K562 (cell line): ENCODE results near the gene ADAT2. TPM values are rescaled to one million over a fixed set of nuclear protein-coding genes. Genes with fewer than 3 reads are reported as not detected.

Source experiments
- ATAC-seq: fragments of 200-7000 bp; cut with Tn5 transposase; 3 replicates; pipeline ENCODE4 v1.9.1; 2020; ENCODE audit warnings: moderate library complexity
- BruUV-seq: library from RNA; stranded (reverse); fragments of 400-500 nt; replicated peaks from 2 replicates; lab custom pipeline; 2021; lab: Mats Ljungman, UMichigan
- CTCF ChIA-PET: fragments of 300-600 bp; formaldehyde crosslinking; extraction: SDS; loops from one replicate; lab custom pipeline; 2021; ENCODE audit warnings: low intra/inter-chr PET ratio; lab: Yijun Ruan, JAX
- POLR2A ChIA-PET: fragments of 300-600, 350-650 bp; sonication (Branson Sonifier 250); formaldehyde crosslinking; extraction: SDS; loops from one replicate; lab custom pipeline; 2021; ENCODE audit warnings: antibody characterized with exemption, inconsistent platforms; lab: Yijun Ruan, JAX
- DNase-seq, 4 experiments: peaks; one replicate each; pipeline versions ENCODE4 v3.0.0 to v3.0.0-alpha.2; 2011 to 2018; ENCODE audit warnings: low spot score in 3 of 4, mixed read lengths in 3 of 4; ENCODE audit errors: extremely low read depth in 1 of 4
- FAIRE-seq: peaks from 2 replicates; lab custom pipeline; 2011; peaks lifted over from hg19 to GRCh38; lab: Jason Lieb, UNC
- H2AFZ ChIP-seq: 2 replicates; pipeline ENCODE4 v1.6.0; 2011; ENCODE audit warnings: low read depth, low read length, control low read depth, inconsistent platforms
- H3K27ac ChIP-seq: fragments of 200-600 bp; 3 replicates; pipeline ENCODE4 v1.8.0; 2011; ENCODE audit warnings: low read depth, mild to moderate bottlenecking, control low read depth, inconsistent platforms, low read length, moderate library complexity, mixed read lengths; ENCODE audit errors: extremely low read depth
- H3K27me3 ChIP-seq, 2 experiments: fragments of 300-600 bp in 1 of 2; 2 replicates in 1 of 2; 3 replicates in 1 of 2; pipeline versions ENCODE4 v1.6.0 to v1.8.0; 2011; ENCODE audit warnings: inconsistent platforms in 2 of 2, low read length in 2 of 2, mild to moderate bottlenecking in 1 of 2, mixed read lengths in 1 of 2, moderate library complexity in 1 of 2; ENCODE audit not compliant: control insufficient read depth in 2 of 2, insufficient read depth in 2 of 2
- H3K36me3 ChIP-seq: fragments of 300-600 bp; 3 replicates; pipeline ENCODE4 v1.8.0; 2011; ENCODE audit warnings: mild to moderate bottlenecking, low read length, inconsistent platforms; ENCODE audit not compliant: control insufficient read depth, insufficient read depth
- H3K4me1 ChIP-seq, 2 experiments: fragments of 200-600 bp in 1 of 2; replicated peaks in 1 of 2; 2 replicates in 1 of 2; 3 replicates in 1 of 2; pipeline versions ENCODE4 v1.5.1 to v1.8.0; 2011; ENCODE audit warnings: inconsistent platforms in 2 of 2, low read length in 2 of 2, mild to moderate bottlenecking in 1 of 2, mixed read lengths in 1 of 2, moderate library complexity in 1 of 2; ENCODE audit not compliant: control insufficient read depth in 2 of 2, insufficient read depth in 2 of 2
- H3K4me2 ChIP-seq: 2 replicates; pipeline ENCODE4 v1.6.1; 2011; ENCODE audit warnings: low read length, control low read depth, inconsistent platforms, mixed read lengths; ENCODE audit not compliant: insufficient read depth
- H3K4me3 ChIP-seq: fragments of 200-600 bp; sonication (generic), shearing (Covaris generic); 2 replicates; pipeline ENCODE4 v1.5.1; 2016; ENCODE audit warnings: control low read depth, inconsistent platforms
- H3K79me2 ChIP-seq: fragments of 200-600 bp; 3 replicates; pipeline ENCODE4 v1.8.0; 2011; ENCODE audit warnings: low read length, inconsistent platforms; ENCODE audit not compliant: control insufficient read depth, insufficient read depth
- H3K9ac ChIP-seq, 2 experiments: 2 replicates each; pipeline versions ENCODE4 v1.6.0 to v1.6.1; 2011; ENCODE audit warnings: low read depth in 2 of 2, low read length in 2 of 2, control low read depth in 1 of 2, inconsistent platforms in 1 of 2, mild to moderate bottlenecking in 1 of 2, mixed read lengths in 1 of 2; ENCODE audit not compliant: insufficient read depth in 1 of 2
- H3K9me1 ChIP-seq: one replicate; pipeline ENCODE4 v1.6.0; 2011; ENCODE audit warnings: inconsistent platforms, mild to moderate bottlenecking, low read length, moderate library complexity; ENCODE audit not compliant: control insufficient read depth, insufficient read depth
- H3K9me3 ChIP-seq: replicated peaks from 2 replicates; pipeline ENCODE4 v1.5.1; 2011; ENCODE audit warnings: low read depth, low read length, inconsistent platforms; ENCODE audit not compliant: control insufficient read depth, insufficient read depth
- H4K20me1 ChIP-seq: replicated peaks from 2 replicates; pipeline ENCODE4 v1.6.1; 2011; ENCODE audit warnings: low read length, inconsistent platforms, mixed read lengths; ENCODE audit not compliant: control insufficient read depth, insufficient read depth
- ADNP ChIP-seq: fragments of 200-800 bp; sonication (Bioruptor generic); IDR thresholded peaks from 2 replicates; pipeline ENCODE4 v1.6.1; 2016; ENCODE audit warnings: missing genetic modification characterization, missing compliant biosample characterization
- BDP1 ChIP-seq: IDR thresholded peaks from 3 replicates; pipeline ENCODE4 v1.6.1; 2011; ENCODE audit not compliant: insufficient read length, insufficient read depth
- CBX5 ChIP-seq: IDR thresholded peaks from 2 replicates; pipeline ENCODE4 v1.6.1; 2014; ENCODE audit warnings: low read depth, borderline replicate concordance
- EHMT2 ChIP-seq: fragments of 450-650 bp; IDR thresholded peaks from 2 replicates; pipeline ENCODE4 v1.6.1; 2018; ENCODE audit warnings: antibody characterized with exemption
- GATA2 ChIP-seq: sonication (generic); formaldehyde crosslinking; IDR thresholded peaks from 2 replicates; pipeline ENCODE4 v1.4.0; 2020; ENCODE audit warnings: mild to moderate bottlenecking, missing genetic modification reagents
- TAF1 ChIP-seq: IDR thresholded peaks from 2 replicates; pipeline ENCODE4 v1.6.1; 2011; ENCODE audit warnings: mild to moderate bottlenecking, low read length, moderate library complexity; ENCODE audit not compliant: insufficient read depth, control insufficient read depth, severe bottlenecking; ENCODE audit errors: extremely low read depth
- WHSC1 ChIP-seq: IDR thresholded peaks from one replicate; pipeline ENCODE4 v1.6.1; 2012; ENCODE audit warnings: low read length, control low read depth, inconsistent platforms
- ZNF253 ChIP-seq: fragments of 250-450 bp; sonication (Bioruptor Pico); conservative IDR thresholded peaks from 2 replicates; pipeline ENCODE4 v1.6.1; 2021; ENCODE audit warnings: mild to moderate bottlenecking
- WGBS: fragments of 100-300 bp; shearing (Covaris generic); methylation state at CpG from one replicate; pipeline ENCODE4 v1.1.6; 2016; ENCODE audit warnings: low coverage, mixed read lengths; ENCODE audit not compliant: insufficient coverage; ENCODE audit errors: missing lambda C conversion rate; 5-methylcytosine and 5-hydroxymethylcytosine counted together
- in situ Hi-C: fragments of 300-500 bp; cut with MboI; formaldehyde crosslinking; loops from 4 replicates; pipeline ENCODE4 v1.15.0; 2018; ENCODE audit warnings: inconsistent platforms, mixed read lengths
- intact Hi-C: fragments of 100-400 bp; cut with micrococcal nuclease; formaldehyde crosslinking; loops from 2 replicates; pipeline ENCODE4 v1.14.2; 2022
- polyA plus RNA-seq, 8 experiments: library from polyadenylated mRNA; depleted of rRNA in 4 of 8; stranded (reverse) in 5 of 8; unstranded in 3 of 8; fragments of >200 nt; fragmentation: Nextera tagmentation in 2 of 8; fragmentation: Illumina TruSeq in 1 of 8; extraction: Ambion mirVana in 2 of 8; extraction: Trizol in 1 of 8; gene quantifications; 2 replicates each; pipeline versions ENCODE4 v1.2.1 to v1.2.3, GENCODE V29; 2011 to 2014; ENCODE audit warnings: inconsistent platforms in 1 of 8, missing spikeins in 1 of 8
- total RNA-seq, 7 experiments: library from RNA; depleted of rRNA in 6 of 7; stranded (reverse); fragments of >200 nt in 6 of 7; fragmentation: Illumina TruSeq in 2 of 7; extraction: Trizol in 2 of 7; gene quantifications; 2 replicates each; pipeline versions ENCODE4 v1.2.1 to v1.2.3, GENCODE V29; 2011 to 2021; ENCODE audit warnings: low replicate concordance in 1 of 7
- TF ChIP-seq, protein P1 (sequence below): sonication (generic); formaldehyde crosslinking; IDR thresholded peaks from 2 replicates; pipeline ENCODE4 v1.8.0; 2022; ENCODE audit warnings: missing genetic modification reagents, mild to moderate bottlenecking, borderline replicate concordance
- TF ChIP-seq, protein P2 (sequence below): fragments of 450-650 bp; formaldehyde crosslinking; IDR thresholded peaks from 2 replicates; pipeline ENCODE4 v1.4.0; 2022; ENCODE audit warnings: missing genetic modification characterization
- TF ChIP-seq, protein P3 (sequence below): fragments of 250-450 bp; sonication (Bioruptor Pico); IDR thresholded peaks from 2 replicates; pipeline ENCODE4 v1.5.0; 2021
- TF ChIP-seq, protein P4 (sequence below): fragments of 250-450 bp; sonication (Bioruptor Pico); IDR thresholded peaks from 2 replicates; pipeline ENCODE4 v1.5.0; 2021
- TF ChIP-seq, protein P5 (sequence below): IDR thresholded peaks from 3 replicates; pipeline ENCODE4 v1.6.1; 2011; ENCODE audit warnings: borderline replicate concordance, mild to moderate bottlenecking, moderate library complexity; ENCODE audit not compliant: insufficient read length; ENCODE audit errors: extremely low read depth

ADAT2 gene
- total and polyA plus RNA-seq, 9 of the 15 experiments (the other 6 are each of a cell fraction or from before 2014, with no cell fraction given): 13.0 to 62.5 (median 31.7) TPM

DNA sequence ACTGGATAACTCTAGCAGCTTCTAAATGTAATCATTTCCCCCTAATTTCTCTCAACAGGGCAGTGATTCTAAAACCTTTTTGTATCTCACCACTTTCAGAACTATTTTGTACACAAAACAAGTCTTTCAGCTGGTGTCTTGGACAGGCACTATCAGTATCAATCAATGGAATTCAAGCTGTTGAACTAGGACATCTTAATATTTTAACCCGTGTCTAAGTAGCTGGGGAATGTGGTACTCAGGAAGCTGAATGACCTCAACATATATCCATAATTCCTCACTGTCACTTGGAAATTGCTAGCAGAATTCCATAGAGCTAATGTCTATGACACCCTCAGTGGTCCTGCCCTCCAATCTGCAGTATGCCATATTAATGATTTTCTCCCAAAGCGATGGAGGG, 24.5 kb downstream of the ADAT2 start (continued):
- TF ChIP-seq, protein P1, sequence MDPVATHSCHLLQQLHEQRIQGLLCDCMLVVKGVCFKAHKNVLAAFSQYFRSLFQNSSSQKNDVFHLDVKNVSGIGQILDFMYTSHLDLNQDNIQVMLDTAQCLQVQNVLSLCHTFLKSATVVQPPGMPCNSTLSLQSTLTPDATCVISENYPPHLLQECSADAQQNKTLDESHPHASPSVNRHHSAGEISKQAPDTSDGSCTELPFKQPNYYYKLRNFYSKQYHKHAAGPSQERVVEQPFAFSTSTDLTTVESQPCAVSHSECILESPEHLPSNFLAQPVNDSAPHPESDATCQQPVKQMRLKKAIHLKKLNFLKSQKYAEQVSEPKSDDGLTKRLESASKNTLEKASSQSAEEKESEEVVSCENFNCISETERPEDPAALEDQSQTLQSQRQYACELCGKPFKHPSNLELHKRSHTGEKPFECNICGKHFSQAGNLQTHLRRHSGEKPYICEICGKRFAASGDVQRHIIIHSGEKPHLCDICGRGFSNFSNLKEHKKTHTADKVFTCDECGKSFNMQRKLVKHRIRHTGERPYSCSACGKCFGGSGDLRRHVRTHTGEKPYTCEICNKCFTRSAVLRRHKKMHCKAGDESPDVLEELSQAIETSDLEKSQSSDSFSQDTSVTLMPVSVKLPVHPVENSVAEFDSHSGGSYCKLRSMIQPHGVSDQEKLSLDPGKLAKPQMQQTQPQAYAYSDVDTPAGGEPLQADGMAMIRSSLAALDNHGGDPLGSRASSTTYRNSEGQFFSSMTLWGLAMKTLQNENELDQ (CRISPR knock-in tag): no peak

DNA sequence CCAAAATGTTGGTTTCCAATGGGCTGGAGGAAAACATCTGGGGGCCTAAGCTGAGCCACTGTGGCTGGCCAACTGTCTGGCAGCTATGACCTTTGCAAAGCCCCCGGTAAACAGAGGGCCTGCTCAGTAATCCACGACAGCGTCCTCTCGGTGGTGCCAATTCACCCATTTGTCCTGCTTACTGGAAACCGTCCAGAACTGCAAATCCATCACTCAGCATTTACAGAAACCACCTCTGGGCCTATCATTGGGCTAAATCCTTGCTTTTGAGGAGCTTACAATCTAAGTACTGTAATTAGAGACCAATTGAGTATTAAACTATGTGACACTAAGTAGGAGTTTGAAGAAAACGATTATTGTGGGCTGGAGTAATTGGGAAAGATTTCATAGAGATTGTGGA, 31.0 kb downstream of the ADAT2 start:
- Histone ChIP-seq H3K36me3 (peaks cover 22% of the 10 kb centered on the region), H4K20me1 (no peaks in the 10 kb centered on the region), H3K9me1 (no peaks in the 10 kb centered on the region), H3K9me3 (no peaks in the 10 kb centered on the region), H3K27ac (no peak overlapping the region), H3K27me3 (no peaks in the 10 kb centered on the region; a peak in 1 of 5 replicates), H3K9ac (no peak overlapping the region), H3K79me2 (no peaks in the 10 kb centered on the region), H3K4me2 (no peak overlapping the region), H3K4me1 (no peaks in the 10 kb centered on the region), H3K4me3 (no peak overlapping the region), H2AFZ (no peak overlapping the region)
- DNase-seq: no peak
- 68% methylated on average over 6 of the region's 6 CpGs for WGBS
- intact Hi-C loops (no loop called here), in situ Hi-C loops (no loop called here)
- FAIRE-seq: no peak
- CTCF ChIA-PET: no interaction called here
- POLR2A ChIA-PET: interaction anchor here (1.0 to 1.1 kb wide), 2 partner anchors 8 to 10 kb away, joined by 3 to 6 read pairs; no protein-coding TSS in a partner anchor
- no TSS peak for BruUV-seq
- ATAC-seq: no peak
- no peak for TF ChIP-seq GATA2 (CRISPR knock-in tag)
- no peak for TF ChIP-seq EHMT2
- TF ChIP-seq, protein P2, sequence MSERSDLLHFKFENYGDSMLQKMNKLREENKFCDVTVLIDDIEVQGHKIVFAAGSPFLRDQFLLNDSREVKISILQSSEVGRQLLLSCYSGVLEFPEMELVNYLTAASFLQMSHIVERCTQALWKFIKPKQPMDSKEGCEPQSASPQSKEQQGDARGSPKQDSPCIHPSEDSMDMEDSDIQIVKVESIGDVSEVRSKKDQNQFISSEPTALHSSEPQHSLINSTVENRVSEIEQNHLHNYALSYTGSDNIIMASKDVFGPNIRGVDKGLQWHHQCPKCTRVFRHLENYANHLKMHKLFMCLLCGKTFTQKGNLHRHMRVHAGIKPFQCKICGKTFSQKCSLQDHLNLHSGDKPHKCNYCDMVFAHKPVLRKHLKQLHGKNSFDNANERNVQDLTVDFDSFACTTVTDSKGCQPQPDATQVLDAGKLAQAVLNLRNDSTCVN (CRISPR knock-in tag): no peak
- TF ChIP-seq CBX5: no peak
- no peak for TF ChIP-seq WHSC1
- TF ChIP-seq, protein P3, sequence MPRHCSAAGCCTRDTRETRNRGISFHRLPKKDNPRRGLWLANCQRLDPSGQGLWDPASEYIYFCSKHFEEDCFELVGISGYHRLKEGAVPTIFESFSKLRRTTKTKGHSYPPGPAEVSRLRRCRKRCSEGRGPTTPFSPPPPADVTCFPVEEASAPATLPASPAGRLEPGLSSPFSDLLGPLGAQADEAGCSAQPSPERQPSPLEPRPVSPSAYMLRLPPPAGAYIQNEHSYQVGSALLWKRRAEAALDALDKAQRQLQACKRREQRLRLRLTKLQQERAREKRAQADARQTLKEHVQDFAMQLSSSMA (CRISPR knock-in tag): no peak
- TF ChIP-seq BDP1: no peak
- TF ChIP-seq, protein P4, sequence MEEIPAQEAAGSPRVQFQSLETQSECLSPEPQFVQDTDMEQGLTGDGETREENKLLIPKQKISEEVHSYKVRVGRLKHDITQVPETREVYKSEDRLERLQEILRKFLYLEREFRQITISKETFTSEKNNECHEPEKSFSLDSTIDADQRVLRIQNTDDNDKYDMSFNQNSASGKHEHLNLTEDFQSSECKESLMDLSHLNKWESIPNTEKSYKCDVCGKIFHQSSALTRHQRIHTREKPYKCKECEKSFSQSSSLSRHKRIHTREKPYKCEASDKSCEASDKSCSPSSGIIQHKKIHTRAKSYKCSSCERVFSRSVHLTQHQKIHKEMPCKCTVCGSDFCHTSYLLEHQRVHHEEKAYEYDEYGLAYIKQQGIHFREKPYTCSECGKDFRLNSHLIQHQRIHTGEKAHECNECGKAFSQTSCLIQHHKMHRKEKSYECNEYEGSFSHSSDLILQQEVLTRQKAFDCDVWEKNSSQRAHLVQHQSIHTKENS: no peak
- no peak for TF ChIP-seq TAF1
- no peak for TF ChIP-seq ZNF253 (CRISPR knock-in tag)
- TF ChIP-seq ADNP (tag): no peak
- TF ChIP-seq, protein P5, sequence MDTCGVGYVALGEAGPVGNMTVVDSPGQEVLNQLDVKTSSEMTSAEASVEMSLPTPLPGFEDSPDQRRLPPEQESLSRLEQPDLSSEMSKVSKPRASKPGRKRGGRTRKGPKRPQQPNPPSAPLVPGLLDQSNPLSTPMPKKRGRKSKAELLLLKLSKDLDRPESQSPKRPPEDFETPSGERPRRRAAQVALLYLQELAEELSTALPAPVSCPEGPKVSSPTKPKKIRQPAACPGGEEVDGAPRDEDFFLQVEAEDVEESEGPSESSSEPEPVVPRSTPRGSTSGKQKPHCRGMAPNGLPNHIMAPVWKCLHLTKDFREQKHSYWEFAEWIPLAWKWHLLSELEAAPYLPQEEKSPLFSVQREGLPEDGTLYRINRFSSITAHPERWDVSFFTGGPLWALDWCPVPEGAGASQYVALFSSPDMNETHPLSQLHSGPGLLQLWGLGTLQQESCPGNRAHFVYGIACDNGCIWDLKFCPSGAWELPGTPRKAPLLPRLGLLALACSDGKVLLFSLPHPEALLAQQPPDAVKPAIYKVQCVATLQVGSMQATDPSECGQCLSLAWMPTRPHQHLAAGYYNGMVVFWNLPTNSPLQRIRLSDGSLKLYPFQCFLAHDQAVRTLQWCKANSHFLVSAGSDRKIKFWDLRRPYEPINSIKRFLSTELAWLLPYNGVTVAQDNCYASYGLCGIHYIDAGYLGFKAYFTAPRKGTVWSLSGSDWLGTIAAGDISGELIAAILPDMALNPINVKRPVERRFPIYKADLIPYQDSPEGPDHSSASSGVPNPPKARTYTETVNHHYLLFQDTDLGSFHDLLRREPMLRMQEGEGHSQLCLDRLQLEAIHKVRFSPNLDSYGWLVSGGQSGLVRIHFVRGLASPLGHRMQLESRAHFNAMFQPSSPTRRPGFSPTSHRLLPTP: no peak
